Gastrocnemius medialis (tissue), 4 donors: Measurements from ENCODE around the gene TCF12. TPM values are rescaled to one million over a fixed set of nuclear protein-coding genes. Genes with fewer than 3 reads are reported as not detected.

Source experiments
- ATAC-seq, 2 donors: fragments of 150-250 bp; one replicate each; pipeline ENCODE4 v1.9.1; 2016
- DNase-seq, 2 donors: peaks; one replicate each; pipeline ENCODE4 v3.0.0-alpha.2; 2019
- H3K27ac ChIP-seq, 4 donors: fragments of 200-600 bp; sonication (generic); 1 replicate in 1 of 4; 2 replicates in 3 of 4; pipeline ENCODE4 v1.5.1; 2016 to 2018; ENCODE audit warnings: mild to moderate bottlenecking in 2 of 4, moderate library complexity in 1 of 4
- H3K27me3 ChIP-seq, 3 donors: fragments of 200-600 bp; sonication (generic) in 2 of 3; 1 replicate in 1 of 3; 2 replicates in 2 of 3; pipeline versions ENCODE4 v1.5.1 to v1.6.0; 2016 to 2019; ENCODE audit warnings: mild to moderate bottlenecking in 1 of 3, moderate library complexity in 1 of 3
- H3K36me3 ChIP-seq, 2 donors: fragments of 200-600 bp; sonication (generic) in 1 of 2; one replicate each; pipeline ENCODE4 v1.5.1; 2017 to 2018
- H3K4me1 ChIP-seq, 2 donors: fragments of 200-600 bp; sonication (generic) in 1 of 2; one replicate each; pipeline ENCODE4 v1.5.1; 2016 to 2017; ENCODE audit warnings: mild to moderate bottlenecking in 2 of 2
- H3K4me3 ChIP-seq, 4 donors: fragments of 200-600 bp; sonication (generic) in 3 of 4; 1 replicate in 1 of 4; 2 replicates in 3 of 4; pipeline ENCODE4 v1.5.1; 2016 to 2019; ENCODE audit warnings: mild to moderate bottlenecking in 2 of 4
- H3K9me3 ChIP-seq, 3 donors: fragments of 200-600 bp; sonication (generic) in 2 of 3; 1 replicate in 1 of 3; 2 replicates in 2 of 3; pipeline ENCODE4 v1.5.1; 2016 to 2019
- POLR2A ChIP-seq, 2 donors: fragments of 450-650 bp; IDR thresholded peaks; one replicate each; pipeline ENCODE4 v1.6.1; 2017; ENCODE audit warnings: antibody characterized with exemption in 2 of 2, mild to moderate bottlenecking in 2 of 2, moderate library complexity in 2 of 2
- in situ Hi-C, 4 donors: fragments of 200-750 bp; cut with MboI; loops; one replicate each; pipeline versions ENCODE4 v1.15.0 to v1.8.0; 2017; ENCODE audit warnings: low sequenced_read_pairs in 4 of 4
- intact Hi-C: fragments of 100-400 bp; cut with DNase I; formaldehyde crosslinking; loops from one replicate; pipeline ENCODE4 v1.15.1; 2023; ENCODE audit warnings: low total_unique reads
- total RNA-seq, 4 donors: library from RNA; depleted of rRNA; stranded (reverse); fragments of >200 nt; gene quantifications; one replicate each; pipeline versions ENCODE4 v1.1.0 to v1.2.3, GENCODE V29; 2016
- TF ChIP-seq, protein P1 (sequence below), 5 experiments: fragments of 450-650 bp in 3 of 5; fragments of 200-600 bp in 2 of 5; sonication (generic) in 2 of 5; IDR thresholded peaks in 4 of 5; conservative IDR thresholded peaks in 1 of 5; 1 replicate in 4 of 5; 2 replicates in 1 of 5; pipeline ENCODE4 v1.5.1; 2016 to 2019; ENCODE audit warnings: antibody characterized with exemption in 5 of 5, mild to moderate bottlenecking in 3 of 5, moderate library complexity in 3 of 5

Gene TCF12
- total RNA-seq, 4 donors from 2014 or later = 34.9 to 63.0 (median 51.4) TPM

DNA sequence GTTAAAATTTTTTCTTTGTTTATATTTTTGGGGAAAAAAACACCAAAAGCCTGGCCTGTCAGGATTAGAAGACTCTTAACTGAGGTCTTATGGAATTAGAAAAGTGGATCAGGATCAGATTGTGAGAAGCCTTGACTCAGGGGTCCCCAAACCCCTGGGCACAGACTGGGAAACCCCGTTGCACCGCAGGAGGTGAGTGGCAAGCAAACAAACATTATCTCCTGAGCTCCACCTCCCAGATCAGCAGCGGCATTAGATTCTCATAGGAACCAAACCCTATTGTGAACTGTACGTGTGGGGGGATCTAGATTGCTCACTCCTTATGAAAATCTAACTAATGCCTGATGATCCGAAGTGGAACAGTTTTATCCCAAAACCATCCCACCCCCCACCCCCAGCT, 117.2 kb downstream of the TCF12 start:
- Histone ChIP-seq H3K4me3 (no peak overlapping the region), H3K9me3 (no peaks in the 10 kb centered on the region), H3K4me1 (peaks cover 33 to 34% of the 10 kb centered on the region in 2 donors), H3K27ac (no peak overlapping the region), H3K36me3 (no peaks in the 10 kb centered on the region), H3K27me3 (no peaks in the 10 kb centered on the region)
- no peak for TF ChIP-seq POLR2A (IDR thresholded peaks at IDR 0.05)
- TF ChIP-seq, protein P1, sequence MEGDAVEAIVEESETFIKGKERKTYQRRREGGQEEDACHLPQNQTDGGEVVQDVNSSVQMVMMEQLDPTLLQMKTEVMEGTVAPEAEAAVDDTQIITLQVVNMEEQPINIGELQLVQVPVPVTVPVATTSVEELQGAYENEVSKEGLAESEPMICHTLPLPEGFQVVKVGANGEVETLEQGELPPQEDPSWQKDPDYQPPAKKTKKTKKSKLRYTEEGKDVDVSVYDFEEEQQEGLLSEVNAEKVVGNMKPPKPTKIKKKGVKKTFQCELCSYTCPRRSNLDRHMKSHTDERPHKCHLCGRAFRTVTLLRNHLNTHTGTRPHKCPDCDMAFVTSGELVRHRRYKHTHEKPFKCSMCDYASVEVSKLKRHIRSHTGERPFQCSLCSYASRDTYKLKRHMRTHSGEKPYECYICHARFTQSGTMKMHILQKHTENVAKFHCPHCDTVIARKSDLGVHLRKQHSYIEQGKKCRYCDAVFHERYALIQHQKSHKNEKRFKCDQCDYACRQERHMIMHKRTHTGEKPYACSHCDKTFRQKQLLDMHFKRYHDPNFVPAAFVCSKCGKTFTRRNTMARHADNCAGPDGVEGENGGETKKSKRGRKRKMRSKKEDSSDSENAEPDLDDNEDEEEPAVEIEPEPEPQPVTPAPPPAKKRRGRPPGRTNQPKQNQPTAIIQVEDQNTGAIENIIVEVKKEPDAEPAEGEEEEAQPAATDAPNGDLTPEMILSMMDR (IDR thresholded peaks at IDR 0.05 in 4 of 5, conservative IDR thresholded peaks at IDR 0.05 in 1 of 5) = no peak
- in situ Hi-C loops = no loop called here
- ATAC-seq = no peak
- DNase-seq = no peak
- intact Hi-C loops = no loop called here

DNA sequence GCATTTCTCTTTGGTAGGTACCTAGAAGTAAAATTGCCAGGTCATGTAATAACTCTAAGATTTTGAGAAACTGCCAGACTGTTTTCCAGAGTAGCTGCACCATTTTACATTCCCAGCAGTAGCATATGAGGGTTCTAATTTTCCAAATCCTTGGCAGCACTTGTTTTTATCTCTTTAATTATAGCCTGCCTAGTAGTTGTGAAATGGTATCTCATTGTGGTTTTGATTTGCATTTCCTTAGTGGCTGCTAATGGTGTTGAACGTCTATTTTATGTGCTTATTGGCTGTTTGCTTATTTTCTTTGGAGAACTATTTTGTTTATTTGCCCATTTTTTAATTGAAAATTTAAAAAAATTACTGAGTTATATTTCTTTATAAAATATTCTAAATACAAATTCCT, 117.9 kb downstream of the TCF12 start:
- H3K27ac ChIP-seq = no peak overlapping the region
- no peak for DNase-seq
- no peak overlapping the region for H3K4me3 ChIP-seq
- no peak for ATAC-seq
- intact Hi-C loops (no loop called here), in situ Hi-C loops (no loop called here)
- TF ChIP-seq, protein P1 (IDR thresholded peaks at IDR 0.05 in 4 of 5, conservative IDR thresholded peaks at IDR 0.05 in 1 of 5) = no peak
- TF ChIP-seq POLR2A (IDR thresholded peaks at IDR 0.05) = no peak
- no peaks in the 10 kb centered on the region for H3K36me3 ChIP-seq
- H3K9me3 ChIP-seq = no peaks in the 10 kb centered on the region
- H3K4me1 ChIP-seq = peaks cover 33% of the 10 kb centered on the region in 2 donors
- no peaks in the 10 kb centered on the region for H3K27me3 ChIP-seq

DNA sequence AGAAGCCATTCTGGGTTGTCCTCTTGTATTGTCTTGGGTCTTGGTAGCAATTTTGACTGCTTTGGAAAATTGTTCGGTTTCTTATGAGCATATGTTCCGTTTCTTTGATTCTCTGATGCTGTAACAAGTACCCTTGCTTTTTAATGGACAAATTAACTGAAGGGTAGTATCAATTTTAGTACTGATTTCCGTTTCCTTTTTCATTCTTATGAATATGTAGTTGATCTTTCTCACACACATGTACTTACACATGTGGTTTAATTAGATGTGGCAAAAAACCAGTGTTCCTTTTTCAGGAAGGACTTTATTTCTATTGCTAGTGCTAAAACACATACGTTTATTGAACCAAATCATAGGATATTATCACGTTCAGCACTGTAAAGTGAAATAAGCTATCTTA, 119.1 kb downstream of the TCF12 start:
- in situ Hi-C loops = no loop called here

DNA sequence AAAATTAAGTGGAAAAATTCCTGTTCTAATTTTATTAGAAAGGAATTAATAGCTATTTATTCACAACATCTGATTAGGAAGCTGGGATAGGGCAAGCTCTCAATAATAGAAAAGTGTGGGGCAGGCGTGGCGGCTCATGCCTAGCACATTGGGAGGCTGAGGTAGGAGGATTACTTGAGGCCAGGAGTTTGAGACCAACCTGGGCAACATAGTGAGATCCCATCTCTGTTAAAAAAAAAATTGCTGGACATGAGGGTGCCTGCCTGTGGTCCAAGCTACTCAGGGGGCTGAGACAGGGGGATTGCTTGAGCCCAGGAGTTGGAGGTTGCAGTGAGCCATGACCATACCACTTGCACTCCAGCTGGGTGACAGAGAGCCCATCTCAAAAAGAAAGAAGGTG, 119.6 kb downstream of the TCF12 start:
- no peaks in the 10 kb centered on the region for H3K9me3 ChIP-seq
- ATAC-seq (no peak), DNase-seq (no peak)
- H3K27me3 ChIP-seq = no peaks in the 10 kb centered on the region
- in situ Hi-C loops = no loop called here
- H3K36me3 ChIP-seq = no peaks in the 10 kb centered on the region
- no peak overlapping the region for H3K4me3 ChIP-seq
- peaks cover 32 to 36% of the 10 kb centered on the region in 2 donors for H3K4me1 ChIP-seq
- H3K27ac ChIP-seq = no peak overlapping the region
- intact Hi-C loops = no loop called here
- no peak for TF ChIP-seq POLR2A (IDR thresholded peaks at IDR 0.05)
- TF ChIP-seq, protein P1 (IDR thresholded peaks at IDR 0.05 in 4 of 5, conservative IDR thresholded peaks at IDR 0.05 in 1 of 5) = no peak

More for the DNA sequence above, 119.1 kb downstream of the TCF12 start:
- Histone ChIP-seq H3K4me3 (no peak overlapping the region), H3K4me1 (peaks cover 30 to 31% of the 10 kb centered on the region in 2 donors), H3K36me3 (no peaks in the 10 kb centered on the region), H3K27me3 (no peaks in the 10 kb centered on the region), H3K27ac (no peak overlapping the region), H3K9me3 (no peaks in the 10 kb centered on the region)
- DNase-seq (no peak), ATAC-seq (no peak)
- TF ChIP-seq, protein P1 (IDR thresholded peaks at IDR 0.05 in 4 of 5, conservative IDR thresholded peaks at IDR 0.05 in 1 of 5) = no peak
- intact Hi-C loops = no loop called here

DNA sequence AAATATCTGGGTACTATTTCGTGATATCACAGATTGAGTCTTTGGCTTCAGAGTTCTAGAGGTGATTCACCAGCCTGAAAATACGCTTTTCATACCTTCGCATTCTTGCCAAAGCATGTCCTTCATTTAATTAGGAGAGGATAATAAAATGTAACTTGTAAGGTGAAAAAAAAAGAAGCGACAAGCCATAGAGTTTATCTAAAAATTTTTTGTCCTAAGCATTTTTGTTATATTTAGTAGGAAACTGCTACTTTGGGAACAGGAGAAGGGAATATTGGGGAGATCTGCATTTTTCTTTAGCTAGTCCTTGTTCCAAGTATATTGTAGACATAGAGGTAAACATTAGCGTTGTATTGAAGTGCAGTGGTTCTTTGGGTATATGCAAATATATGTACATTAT, 120.1 kb downstream of the TCF12 start:
- no peak overlapping the region for H3K4me3 ChIP-seq
- TF ChIP-seq POLR2A (IDR thresholded peaks at IDR 0.05) = no peak
- TF ChIP-seq, protein P1 (IDR thresholded peaks at IDR 0.05 in 4 of 5, conservative IDR thresholded peaks at IDR 0.05 in 1 of 5) = no peak
- DNase-seq (no peak), ATAC-seq (no peak)
- in situ Hi-C loops (no loop called here), intact Hi-C loops (no loop called here)
- no peaks in the 10 kb centered on the region for H3K9me3 ChIP-seq
- no peaks in the 10 kb centered on the region for H3K36me3 ChIP-seq
- no peaks in the 10 kb centered on the region for H3K27me3 ChIP-seq
- H3K4me1 ChIP-seq = peaks cover 34 to 40% of the 10 kb centered on the region in 2 donors
- no peak overlapping the region for H3K27ac ChIP-seq
